HL-60 (cell line): ENCODE measurements around the gene KLHL5.

Source experiments
- DNase-seq, 2 experiments: peaks; one replicate each; pipeline ENCODE4 v3.0.0-alpha.2; 2010 to 2020; ENCODE audit warnings: low read depth in 1 of 2, low spot score in 1 of 2
- H3K27ac ChIP-seq: fragments of 250-450 bp; sonication (Bioruptor Pico); replicated peaks from 2 replicates; pipeline ENCODE4 v1.5.1; 2020; ENCODE audit warnings: mild to moderate bottlenecking, moderate library complexity
- H3K27me3 ChIP-seq: fragments of 250-450 bp; sonication (Bioruptor Pico); 2 replicates; pipeline ENCODE4 v1.5.1; 2021; ENCODE audit warnings: mild to moderate bottlenecking, moderate library complexity; ENCODE audit not compliant: insufficient read depth, poor library complexity, severe bottlenecking
- H3K4me3 ChIP-seq: replicated peaks from 2 replicates; pipeline ENCODE4 v1.5.1; 2011; ENCODE audit warnings: mild to moderate bottlenecking, control low read depth, low read length; ENCODE audit not compliant: insufficient read depth
- GABPA ChIP-seq: IDR thresholded peaks from 2 replicates; pipeline ENCODE4 v1.6.1; 2012; ENCODE audit warnings: low read depth
- POLR2AphosphoS5 ChIP-seq: IDR thresholded peaks from 2 replicates; pipeline ENCODE4 v1.6.1; 2012; ENCODE audit warnings: low read depth
- SPI1 ChIP-seq: IDR thresholded peaks from 2 replicates; pipeline ENCODE4 v1.6.1; 2012; ENCODE audit warnings: low read depth, mild to moderate bottlenecking, borderline replicate concordance
- TF ChIP-seq, protein P1 (sequence below): IDR thresholded peaks from 2 replicates; pipeline ENCODE4 v1.6.1; 2012; ENCODE audit warnings: low read depth; ENCODE audit not compliant: insufficient replicate concordance
- TF ChIP-seq, protein P2 (sequence below): IDR thresholded peaks from one replicate; pipeline ENCODE4 v1.5.1; 2011; ENCODE audit warnings: low read length, control low read depth, inconsistent platforms; ENCODE audit not compliant: insufficient read depth

KLHL5 gene

DNA sequence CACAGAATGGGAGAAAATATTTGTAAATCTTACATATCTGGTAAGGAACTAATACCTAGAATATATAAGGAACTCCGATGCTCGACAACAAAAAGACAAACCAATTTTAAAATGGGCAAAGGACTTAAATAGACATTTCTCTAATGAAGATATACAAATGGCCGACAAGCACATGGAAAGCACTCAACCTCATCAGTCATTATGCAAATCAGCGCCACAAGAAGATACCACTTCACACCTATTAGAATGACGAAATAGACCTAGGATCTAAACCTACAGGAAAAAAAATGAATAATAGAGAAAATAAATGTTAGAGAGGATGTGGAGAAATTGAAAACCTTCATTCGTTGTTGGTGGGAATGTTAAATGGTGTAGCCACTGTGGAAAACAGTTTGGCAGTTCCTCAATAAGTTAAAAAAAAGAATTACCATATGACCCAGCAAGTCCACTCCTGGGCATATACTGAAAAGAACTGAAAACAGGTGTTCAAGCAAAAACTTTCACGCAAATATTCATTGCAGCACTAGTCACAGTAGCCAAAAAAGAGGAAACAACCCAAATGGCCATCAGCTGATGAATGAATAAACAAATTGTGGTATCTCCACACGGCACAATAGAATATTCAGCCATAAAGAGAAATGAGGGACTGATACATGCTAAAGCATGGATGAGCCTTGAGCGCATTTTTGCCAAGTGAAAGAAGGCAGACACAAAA, 63.0 kb downstream of the KLHL5 start:
- H3K4me3 ChIP-seq = no peak overlapping the region
- H3K27ac ChIP-seq = no peak overlapping the region
- H3K27me3 ChIP-seq = no peaks in the 10 kb centered on the region
- DNase-seq = no peak
- TF ChIP-seq, protein P1, sequence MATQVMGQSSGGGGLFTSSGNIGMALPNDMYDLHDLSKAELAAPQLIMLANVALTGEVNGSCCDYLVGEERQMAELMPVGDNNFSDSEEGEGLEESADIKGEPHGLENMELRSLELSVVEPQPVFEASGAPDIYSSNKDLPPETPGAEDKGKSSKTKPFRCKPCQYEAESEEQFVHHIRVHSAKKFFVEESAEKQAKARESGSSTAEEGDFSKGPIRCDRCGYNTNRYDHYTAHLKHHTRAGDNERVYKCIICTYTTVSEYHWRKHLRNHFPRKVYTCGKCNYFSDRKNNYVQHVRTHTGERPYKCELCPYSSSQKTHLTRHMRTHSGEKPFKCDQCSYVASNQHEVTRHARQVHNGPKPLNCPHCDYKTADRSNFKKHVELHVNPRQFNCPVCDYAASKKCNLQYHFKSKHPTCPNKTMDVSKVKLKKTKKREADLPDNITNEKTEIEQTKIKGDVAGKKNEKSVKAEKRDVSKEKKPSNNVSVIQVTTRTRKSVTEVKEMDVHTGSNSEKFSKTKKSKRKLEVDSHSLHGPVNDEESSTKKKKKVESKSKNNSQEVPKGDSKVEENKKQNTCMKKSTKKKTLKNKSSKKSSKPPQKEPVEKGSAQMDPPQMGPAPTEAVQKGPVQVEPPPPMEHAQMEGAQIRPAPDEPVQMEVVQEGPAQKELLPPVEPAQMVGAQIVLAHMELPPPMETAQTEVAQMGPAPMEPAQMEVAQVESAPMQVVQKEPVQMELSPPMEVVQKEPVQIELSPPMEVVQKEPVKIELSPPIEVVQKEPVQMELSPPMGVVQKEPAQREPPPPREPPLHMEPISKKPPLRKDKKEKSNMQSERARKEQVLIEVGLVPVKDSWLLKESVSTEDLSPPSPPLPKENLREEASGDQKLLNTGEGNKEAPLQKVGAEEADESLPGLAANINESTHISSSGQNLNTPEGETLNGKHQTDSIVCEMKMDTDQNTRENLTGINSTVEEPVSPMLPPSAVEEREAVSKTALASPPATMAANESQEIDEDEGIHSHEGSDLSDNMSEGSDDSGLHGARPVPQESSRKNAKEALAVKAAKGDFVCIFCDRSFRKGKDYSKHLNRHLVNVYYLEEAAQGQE = no peak
- TF ChIP-seq SPI1 = no peak
- TF ChIP-seq GABPA = no peak
- TF ChIP-seq POLR2AphosphoS5 = no peak
- TF ChIP-seq, protein P2, sequence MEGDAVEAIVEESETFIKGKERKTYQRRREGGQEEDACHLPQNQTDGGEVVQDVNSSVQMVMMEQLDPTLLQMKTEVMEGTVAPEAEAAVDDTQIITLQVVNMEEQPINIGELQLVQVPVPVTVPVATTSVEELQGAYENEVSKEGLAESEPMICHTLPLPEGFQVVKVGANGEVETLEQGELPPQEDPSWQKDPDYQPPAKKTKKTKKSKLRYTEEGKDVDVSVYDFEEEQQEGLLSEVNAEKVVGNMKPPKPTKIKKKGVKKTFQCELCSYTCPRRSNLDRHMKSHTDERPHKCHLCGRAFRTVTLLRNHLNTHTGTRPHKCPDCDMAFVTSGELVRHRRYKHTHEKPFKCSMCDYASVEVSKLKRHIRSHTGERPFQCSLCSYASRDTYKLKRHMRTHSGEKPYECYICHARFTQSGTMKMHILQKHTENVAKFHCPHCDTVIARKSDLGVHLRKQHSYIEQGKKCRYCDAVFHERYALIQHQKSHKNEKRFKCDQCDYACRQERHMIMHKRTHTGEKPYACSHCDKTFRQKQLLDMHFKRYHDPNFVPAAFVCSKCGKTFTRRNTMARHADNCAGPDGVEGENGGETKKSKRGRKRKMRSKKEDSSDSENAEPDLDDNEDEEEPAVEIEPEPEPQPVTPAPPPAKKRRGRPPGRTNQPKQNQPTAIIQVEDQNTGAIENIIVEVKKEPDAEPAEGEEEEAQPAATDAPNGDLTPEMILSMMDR = no peak

DNA sequence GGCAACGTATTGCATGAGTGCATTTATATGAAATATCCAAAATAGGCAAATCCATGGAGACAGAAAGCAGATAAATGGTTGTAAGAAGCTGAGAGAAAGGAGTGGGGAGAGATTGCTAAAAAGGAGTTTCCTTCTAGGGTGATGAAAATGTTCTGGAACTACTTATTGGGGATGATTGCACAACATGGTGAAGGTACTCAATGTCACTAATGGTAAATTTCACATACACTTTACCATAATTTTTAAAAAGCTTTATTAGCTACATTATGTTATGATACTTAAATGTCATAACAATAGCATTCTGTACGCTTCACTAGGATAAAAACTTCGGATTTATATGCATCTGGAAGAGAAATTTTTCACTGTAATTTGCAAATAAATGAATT, 63.6 kb downstream of the KLHL5 start:
- no peak overlapping the region for H3K4me3 ChIP-seq
- no peaks in the 10 kb centered on the region for H3K27me3 ChIP-seq
- no peak for DNase-seq
- TF ChIP-seq, protein P1 = no peak
- TF ChIP-seq POLR2AphosphoS5 (no peak), GABPA (no peak), SPI1 (no peak)
- TF ChIP-seq, protein P2 = no peak
- H3K27ac ChIP-seq = no peak overlapping the region

DNA sequence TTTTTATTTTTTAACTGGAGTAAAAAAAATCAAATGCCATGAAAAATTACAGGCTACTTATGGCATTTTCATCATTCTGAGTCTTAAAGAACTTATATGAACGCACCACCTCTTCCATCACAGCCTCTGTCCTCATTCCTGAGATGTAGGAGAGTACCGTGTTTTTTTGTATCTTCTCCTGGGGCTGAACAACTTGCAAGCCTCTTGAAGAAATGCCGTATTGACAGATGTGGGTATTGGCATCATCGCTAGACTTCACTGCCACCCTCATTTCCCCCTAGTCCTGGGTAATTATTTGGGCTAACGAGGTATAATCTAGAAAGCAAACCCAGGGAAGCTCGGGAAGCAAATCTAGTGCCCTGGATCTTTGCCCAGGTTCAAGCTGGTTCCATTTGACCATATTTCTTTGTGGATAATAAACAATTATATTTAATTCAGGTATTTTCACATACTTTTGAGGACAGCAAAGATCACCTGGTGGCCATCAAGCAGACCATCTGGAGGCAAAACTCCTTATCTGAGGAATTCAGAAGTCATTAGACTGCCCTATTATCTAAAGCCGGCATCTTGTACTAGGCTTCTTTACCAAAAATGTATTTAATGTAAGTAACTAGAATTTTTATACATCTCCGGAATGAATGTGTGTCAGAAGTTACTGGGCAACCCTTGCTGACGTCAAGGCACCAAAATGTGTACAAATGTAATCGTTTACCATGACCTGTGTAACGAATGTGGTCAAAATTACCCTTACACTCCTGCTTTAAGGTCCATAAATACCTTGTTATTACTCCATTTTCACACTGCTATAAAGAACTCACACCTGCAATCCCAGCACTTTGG, 64.4 kb downstream of the KLHL5 start:
- no peak for DNase-seq
- Histone ChIP-seq H3K27ac (no peak overlapping the region), H3K27me3 (no peaks in the 10 kb centered on the region), H3K4me3 (no peak overlapping the region)
- TF ChIP-seq SPI1 = no peak
- no peak for TF ChIP-seq POLR2AphosphoS5
- TF ChIP-seq GABPA = no peak
- TF ChIP-seq, protein P2 = no peak
- TF ChIP-seq, protein P1 = no peak
